Stimulated activated naive CD4-positive, alpha-beta T cell (primary cell): ENCODE data around the gene ABCD4.
"Not testable (repeated sequence)": the region's sequence is repeated elsewhere in the genome, so short reads cannot be mapped to it uniquely, and the experiment has no call there.

Source experiments
- DNase-seq, 6 experiments: peaks; one replicate each; lab custom pipeline; 2025; lab: John Stamatoyannopoulos, UW

The ABCD4 gene

DNA sequence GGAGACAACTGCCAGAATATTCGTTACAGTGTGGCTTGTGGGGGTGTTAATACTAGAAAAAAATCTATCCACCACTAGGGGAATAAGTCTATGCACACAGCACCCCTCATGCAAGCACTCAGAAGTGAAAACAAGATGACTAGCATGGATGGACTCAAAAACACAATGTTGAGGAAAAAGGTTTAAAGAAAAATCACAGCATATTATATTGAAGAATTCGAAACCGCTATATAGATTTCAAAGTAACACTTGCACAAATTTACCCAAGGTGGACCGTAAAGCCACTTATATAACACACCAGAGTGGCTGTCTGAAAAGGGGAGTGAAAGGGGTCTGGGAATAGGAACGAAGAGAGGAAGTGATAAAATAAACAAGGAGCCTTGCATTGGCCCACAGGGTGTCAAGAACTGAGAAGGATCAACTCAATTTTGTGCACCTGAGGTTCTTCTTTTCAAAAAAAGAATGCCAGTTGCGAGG is 544 bp downstream of the ABCD4 start:
- peak in 3 of 6 experiments; percentile 43 to 64 (median 55) for DNase-seq

DNA sequence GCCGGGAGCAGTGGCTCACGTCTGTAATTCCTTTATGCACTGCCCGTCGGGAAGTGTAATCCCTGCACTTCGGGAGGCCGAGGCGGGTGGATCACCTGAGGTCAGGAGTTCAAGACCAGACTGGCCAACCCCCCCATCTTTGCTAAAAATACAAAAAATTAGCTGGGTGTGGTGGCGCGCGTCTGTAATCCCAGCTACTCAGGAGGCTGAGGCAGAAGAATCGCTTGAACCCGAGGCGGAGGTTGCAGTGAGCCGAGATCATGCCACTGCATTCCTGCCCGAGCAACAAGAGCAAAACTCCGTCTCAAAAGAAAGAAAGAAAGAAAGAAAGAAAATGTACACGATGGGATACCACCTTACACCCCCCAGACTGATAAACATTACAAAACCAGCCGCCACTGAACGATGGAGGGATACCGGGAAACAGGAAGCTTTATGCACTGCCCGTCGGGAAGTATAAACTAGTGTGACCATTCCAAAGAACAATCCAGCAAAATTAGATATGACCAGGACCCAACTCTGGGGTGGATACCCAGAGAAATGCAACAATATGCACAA is 1.1 kb downstream of the ABCD4 start:
- peak in 1 of 6 experiments; percentile 16 for DNase-seq

DNA sequence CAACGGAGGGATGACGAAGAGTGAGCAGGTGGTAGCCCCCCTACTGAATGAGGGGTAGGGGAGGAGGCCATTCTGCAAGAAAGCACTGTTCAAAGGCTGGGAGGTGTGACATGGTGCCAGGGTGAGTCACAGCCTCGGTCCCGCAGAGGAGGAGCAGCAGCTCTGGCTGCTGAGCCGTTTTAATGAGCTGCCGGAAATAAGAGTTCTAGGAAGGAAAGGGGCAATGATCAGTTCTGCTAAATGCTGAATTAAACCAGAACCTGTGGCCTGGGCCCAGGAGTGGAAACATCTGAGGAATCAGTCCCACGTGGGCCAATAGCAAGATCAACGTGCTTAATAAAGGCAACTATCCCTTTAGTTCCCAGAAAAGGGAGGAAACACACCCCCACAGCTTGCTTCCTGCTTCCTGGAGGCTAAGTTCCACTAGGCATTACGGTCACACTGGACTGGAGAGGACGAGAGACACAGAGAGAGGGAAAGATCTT is 3.6 kb downstream of the ABCD4 start:
- DNase-seq, result no peak

DNA sequence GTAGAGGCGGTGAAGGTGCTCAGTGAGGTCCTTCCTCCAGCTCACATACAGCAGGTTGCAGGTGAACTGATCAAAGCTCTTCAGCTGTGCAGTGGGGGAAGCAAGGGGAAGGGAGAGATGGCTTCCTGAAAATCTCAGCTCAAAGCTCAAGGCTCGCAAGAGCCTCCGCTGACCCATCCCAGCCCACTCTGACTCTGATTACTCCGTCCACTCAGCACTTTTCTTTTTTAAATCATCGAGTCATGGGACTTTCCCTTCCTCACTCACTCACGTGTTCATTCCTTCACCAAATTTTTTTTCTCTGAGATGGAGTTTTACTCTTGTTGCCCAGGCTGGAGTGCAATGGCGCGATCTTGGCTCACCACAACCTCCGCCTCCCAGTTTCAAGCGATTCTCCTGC is 4.7 kb downstream of the ABCD4 start:
- no peak for DNase-seq

DNA sequence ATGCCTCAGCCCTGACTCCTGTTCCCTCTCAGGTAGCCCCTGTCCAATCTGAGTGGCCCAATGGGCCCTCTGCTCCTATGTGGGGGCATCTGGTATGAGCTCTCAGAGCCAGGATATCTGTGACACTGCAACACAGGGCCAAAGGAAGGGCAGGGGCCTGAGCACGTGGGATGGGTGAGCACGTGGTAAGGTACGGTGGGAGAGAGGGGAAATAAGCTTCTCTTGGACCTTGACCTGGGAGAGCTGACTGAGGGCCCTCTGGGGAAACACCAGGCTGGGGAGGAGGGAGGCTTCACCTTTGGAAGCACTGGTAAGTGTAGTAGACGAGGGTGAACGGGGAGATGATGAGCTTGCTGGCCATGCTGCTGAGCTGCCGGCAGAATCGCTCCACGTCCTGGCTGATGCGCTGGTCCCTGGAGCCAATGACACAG is 6.7 kb downstream of the ABCD4 start:
- DNase-seq, result no peak

DNA sequence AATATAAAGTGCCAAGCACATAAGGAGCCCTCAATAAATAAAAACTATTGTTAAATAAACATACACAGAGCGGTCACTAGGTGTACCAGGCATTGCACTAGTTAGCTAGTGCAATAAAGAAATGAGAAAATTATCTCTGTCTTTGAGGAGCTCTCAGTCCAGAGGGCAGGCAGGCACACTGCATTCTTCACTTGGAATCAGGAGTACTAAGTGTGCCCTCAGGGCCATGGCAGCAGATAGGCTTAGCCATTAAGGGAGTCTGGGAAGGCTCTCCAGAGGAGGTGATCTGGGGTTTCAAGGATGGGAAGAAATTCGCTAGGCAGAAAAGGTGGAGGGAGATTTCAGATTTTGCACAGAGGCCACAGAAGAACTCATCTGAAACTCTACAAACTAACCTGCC is 9.1 kb downstream of the ABCD4 start:
- DNase-seq, result no peak

DNA sequence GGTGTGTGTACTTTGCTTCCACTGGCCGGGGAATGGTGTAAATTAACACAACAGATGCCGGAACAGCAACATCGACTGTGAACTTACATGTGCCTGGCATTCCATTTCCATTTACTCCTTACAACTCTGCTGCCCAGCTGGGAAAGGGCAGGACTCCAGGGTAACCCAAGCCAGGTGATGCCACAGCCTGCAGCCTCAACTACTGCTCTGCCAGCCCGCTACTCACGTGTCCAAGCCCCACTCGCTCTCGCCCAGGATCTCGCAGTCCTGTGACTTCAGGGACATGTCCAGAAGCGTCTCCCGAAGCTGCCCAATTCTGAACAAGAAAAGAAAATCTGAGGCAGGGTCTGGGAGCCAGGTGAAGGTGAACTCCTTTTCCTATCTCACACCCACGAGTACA is 10.7 kb downstream of the ABCD4 start:
- DNase-seq, result no peak

DNA sequence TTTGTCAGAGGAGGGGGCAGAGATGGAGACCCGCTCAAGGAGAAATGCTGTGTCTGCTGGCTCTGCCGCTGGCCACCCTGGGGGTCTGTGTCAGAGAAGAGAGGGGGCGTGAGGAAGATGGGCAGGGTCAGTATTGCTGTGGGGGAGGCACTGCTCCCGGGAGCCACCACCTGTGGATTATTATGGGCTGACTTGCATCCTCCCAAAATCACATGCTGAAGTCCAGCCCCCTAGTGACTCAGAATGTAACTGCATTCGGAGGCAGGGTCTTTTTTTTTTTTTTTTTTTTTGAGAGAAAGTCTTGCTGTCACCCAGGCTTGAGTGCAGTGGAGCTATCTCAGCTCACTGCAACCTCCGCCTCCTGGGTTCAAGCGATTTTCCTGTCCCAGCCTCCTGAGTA is 12.3 kb downstream of the ABCD4 start:
- DNase-seq, result no peak

DNA sequence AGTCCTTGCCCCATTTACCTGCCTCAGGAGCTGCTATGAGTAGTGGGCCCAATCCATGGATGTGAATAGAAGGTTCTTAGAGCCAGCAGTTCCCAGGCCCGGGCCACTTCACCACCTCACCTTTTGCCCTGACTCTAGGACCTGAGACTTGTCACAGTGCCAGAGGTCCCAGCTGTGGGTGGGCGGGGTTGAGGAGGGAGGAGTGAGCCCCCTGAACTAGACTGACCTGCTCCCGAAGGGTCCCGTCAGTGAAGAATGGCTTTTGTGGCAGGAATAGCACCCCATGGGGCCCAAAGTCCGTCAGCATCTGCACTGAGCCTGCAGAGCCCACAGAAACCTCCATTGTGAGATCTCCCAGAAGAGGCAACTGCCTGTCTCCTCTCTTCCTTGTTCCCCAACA is 12.9 kb downstream of the ABCD4 start:
- no peak for DNase-seq

DNA sequence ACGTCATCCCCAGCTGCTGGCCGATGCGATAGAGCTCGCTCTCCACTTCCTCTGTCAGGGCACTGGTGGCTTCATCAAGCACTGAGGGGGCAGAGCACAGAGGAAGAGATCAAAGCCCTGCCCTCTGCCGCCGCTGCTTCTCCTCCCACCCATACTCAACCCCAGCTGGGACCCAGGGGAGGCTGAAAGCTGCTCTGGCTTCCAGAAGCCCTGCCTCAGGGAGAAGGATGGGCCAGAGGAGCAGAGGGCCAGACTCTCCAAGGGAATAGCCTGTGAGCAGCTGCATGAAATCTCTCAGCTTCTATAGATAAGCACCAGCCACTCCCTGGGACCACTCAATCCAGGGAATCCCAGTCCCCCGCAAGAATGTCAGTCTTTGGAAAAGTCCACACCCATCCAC is 16.0 kb downstream of the ABCD4 start:
- no peak for DNase-seq

DNA sequence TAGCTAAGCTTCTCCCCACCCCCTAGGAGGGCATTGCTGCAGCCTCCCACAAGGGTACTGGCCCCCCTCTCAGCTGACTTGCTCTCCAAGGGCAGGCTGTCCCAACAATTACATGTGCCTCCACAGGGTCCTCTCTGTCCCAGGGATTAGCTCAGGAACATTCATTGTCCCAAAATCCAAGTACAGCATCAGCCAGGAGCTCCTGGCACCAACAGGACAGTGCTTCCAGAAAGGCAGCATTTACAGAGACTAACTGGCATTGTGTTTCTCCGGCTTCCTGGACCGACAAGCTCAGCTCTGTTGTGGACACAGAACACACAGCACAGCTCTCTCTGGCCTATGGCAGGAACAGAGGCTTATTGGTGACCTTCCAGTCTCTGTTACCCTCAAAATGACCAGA is 21.7 kb downstream of the ABCD4 start:
- no peak for DNase-seq

DNA sequence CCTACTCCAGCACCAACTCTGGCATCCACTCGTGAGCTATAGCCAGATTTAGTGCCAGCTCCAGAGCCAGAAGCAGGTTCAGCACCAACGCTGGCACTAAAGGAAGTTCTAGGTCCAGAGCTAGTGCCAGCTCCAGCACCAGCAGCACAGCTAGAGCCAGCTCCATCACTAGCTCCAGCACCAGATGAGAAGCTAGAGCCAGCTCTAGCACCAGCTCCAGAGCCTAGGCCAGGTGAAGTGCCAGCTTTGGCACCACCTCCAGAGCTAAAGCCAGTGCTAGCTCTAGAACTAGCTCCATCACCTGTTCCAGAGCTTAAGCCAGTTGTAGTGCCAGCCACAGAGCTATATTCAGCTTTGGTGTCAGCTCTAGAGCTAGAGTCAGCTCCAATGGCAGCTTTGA is 24.7 kb downstream of the ABCD4 start:
- no peak for DNase-seq

DNA sequence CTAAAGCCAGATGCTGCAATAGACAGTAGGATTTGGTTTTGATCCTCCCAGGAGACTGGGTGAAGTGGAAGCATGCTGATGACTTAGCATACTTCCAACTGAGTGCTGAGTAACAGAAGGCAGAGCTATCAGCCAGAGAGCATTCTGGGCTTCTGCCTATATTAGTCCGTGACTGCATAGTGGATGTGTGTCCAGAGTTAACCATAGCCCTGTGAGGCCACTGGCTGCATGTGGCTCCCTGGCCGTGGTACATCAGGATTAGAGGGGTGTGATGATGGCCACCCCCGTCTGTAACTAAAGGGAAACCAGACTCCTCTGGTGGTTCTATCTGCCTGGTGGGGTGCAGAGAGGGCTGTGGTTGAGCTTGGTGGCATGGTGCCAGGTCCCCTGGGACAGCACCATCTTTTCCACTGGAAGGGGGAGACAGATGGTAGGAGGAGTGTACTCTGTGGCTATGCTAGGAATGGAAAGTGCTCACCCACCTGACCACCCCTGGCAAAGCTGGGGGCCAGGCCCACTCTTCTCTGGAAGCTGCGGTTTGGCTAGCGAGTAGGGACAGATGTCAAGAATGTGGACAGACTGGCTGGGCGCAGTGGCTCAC is 27.4 kb downstream of the ABCD4 start:
- DNase-seq, result no peak

DNA sequence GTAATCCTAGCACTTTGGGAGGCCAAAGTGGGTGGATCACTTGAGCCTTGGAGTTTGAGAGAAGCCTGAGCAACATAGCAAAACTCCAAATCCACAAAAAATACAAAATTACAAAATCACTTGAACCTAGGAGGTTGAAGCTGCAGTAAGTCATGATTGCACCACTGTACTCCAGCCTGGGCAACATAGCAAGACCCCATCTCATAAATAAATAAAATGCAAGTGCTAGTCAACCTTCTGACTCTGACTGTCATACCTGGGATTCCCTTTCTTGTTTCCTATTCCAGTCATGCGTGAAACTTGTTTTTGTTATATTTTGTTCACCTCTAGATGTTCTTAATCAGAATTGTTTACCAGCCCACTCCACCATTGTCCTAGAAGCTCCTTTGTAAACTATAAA is 31.4 kb downstream of the ABCD4 start:
- DNase-seq, result no peak

DNA sequence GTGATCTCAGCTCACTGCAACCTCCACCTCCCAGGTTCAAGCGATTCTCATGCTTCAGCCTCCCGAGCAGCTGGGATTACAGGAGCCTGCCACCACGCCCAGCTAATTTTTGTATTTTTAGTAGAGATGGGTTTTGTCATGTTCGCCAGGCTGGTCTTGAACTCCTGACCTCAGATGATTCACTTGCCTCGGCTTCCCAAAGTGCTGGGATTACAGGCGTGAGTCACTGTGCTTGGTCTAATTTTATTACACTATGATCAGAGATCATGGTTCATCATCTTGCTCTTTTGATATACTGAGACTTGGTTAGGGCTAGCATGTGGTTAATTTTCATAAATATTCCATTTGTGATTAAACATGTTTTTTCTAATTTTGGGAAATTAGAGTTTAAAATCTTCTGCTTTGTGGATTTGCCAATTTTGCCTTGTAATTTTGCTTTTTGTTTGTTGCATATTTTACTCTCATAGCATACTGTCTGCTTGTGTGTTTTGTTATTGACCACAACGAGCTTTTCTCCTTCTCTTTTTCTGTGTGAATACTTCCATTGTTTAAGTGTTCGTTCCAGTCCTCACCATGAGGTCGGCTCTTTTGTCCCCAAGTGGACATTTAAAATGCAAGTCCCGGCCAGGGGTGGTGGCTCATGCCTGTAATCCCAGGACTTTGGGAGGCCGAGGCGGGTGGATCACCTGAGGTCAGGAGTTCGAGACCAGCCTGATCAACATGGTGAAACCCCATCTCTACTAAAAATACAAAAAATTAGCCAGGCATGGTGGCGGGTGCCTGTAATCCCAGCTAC is 32.2 kb downstream of the ABCD4 start:
- DNase-seq, result not testable (repeated sequence)

DNA sequence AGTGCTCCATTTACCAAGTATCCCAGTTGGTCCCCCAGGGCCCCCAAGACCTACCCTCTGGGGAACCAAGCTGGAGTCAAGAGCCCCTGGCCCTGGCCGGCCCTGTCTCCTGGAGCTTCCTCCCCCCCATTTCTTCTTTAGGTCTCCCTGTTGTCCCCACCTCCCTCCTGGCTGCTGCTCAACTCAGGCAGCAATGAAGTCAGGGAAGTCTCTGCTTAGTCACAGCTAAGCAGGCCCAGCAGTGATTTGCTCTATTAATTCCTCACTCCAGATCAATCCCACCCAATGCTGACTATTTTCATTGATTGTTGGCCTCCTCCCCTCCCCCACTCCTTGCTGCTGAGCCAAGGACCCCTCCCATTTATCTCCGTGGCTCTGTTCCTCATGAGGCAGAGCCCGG is 35.1 kb downstream of the ABCD4 start:
- no peak for DNase-seq

DNA sequence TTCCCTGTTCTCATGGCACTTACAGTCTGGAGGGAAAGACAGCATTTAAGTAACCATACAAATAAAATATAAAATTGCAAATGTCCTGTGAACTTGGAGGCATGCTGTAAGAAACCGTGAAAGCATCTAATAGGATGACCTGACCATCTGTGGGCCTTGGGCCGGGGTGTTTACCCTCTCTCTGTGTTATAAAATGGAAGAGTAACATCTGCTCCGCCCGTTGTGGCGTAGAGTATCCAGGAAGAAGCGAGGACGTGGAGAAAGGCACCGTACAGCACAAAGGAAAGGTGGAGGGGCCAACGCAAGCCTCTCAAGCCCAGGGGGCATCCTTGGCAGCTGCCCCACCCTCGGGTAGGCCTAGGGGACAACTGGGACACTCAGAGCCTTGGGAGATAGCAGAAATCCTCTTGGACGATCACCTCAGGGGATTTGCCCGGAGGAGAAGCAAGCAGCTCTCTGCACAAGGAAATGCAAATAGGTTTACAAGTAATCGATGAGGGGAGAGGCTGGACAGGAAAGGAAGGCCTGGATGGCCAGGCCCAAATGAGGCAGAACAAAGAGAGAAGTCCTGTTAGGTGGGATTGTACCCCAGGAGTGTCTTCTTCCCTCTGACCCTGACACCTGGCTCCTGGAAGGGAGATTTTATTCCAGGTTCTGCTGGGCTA is 37.3 kb downstream of the ABCD4 start:
- no peak for DNase-seq

DNA sequence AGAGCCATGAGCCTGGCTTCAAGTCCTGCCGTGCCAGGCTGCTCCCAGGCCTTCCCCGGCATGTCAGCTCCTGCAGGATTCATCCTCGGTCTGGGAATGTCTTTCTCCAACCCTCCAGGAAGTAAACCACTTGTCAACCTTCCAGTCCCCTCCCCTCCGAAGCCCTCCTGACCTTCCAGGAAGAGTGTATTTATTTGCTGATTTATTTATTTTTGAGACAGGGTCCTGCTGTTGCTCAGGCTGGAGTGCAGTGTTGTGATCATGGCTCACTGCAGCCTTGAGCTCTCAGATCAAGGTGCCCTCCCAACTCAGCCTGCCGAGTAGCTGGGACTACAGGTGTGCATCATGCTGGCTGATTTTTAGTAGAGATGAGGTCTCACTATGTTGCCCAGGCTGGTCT is 38.8 kb downstream of the ABCD4 start:
- no peak for DNase-seq

DNA sequence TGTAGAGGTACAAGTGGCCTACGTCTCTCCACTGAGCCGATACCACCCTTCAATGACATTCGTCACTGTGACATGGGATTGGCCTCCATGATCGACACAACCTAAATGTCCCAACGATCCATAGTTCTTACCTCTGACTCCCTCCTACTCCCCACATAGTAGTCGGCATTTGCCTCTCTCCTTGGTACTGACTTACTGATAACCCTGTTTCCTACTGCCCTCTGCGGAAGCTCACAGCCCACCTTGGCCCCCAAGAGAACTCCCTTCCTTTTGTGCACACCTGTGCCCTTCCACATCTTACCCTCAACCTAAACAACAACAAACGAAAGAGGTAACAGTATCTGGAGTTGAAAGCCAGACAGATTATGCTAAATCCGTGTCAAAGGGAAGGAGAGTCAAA is 39.6 kb downstream of the ABCD4 start:
- no peak for DNase-seq

DNA sequence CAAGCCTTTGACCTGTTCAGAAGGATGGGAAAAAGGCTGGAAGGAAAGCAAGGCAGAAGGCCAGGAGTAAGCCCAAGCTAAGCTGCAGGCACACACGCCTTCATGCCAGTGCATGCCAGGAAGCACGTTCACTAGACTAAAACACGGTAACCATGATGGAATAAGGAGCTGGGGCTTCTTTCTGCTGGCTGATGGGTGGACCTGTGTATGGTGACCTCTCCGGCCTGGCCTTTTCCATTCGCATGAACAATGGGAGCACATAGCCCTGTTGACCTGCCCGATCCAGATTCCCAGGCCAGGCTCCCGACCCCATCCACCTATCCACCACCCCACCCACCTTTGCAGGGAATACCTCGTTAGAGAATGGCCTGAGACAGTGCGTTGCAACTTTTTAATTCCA is 40.7 kb downstream of the ABCD4 start:
- DNase-seq, result no peak

DNA sequence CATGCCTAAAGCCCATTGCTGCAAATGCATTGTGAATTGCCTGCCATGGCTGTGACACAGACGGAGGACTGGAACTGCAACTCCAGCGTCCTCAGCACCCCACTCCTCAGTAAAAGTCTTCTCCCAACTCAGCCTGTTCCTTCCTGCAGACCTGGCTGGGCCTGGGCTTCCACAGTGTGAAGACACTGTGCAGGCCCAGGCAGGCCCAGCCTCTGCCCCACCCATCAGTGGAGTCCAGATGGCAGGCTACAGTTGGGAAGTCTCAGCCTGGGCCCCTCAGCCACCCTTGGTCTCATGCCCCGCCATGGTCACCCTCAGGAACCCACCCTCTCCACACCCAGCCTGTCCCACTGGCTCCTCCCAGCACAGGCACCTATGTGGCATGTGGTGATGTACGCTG is 41.4 kb downstream of the ABCD4 start:
- no peak for DNase-seq

DNA sequence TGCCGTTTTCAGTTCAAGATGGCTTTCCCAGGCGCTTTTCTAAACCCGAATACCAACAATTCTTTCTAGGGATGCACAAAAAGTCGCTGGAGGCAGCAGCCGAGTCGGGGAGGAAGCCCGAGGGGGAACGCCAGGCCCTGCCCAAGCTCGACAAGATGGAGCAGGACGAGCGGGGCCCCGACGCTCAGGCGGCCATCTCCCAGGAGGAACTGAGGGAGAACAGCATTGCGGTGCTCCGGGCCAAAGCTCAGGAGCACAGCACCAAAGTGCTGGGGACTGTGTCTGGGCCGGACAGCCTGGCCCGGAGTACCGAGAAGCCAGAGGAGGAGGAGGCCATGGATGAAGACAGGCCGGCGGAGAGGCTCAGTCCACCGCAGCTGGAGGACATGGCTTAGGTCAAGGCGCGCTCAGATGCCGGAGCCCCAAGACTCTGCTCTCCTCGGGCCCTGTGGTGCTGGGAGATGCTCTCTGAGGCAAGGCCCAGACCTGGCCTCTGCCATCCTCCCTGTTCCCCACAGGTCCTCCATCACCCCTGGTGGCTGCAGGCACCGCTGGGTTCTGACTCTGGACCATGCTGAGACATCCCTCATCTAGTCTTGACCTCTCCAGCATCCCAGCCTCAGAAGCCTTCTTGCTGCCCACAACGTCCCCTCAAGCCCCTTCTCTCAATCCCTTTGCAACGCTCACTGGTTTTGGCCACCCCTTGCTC is 42.1 kb downstream of the ABCD4 start:
- no peak for DNase-seq
